ENCODE measurements around the gene PIK3R5. TPM values are rescaled to one million over a fixed set of nuclear protein-coding genes. Genes with fewer than 3 reads are reported as not detected.

PIK3R5 gene
- total and polyA plus RNA-seq, 2 donors (not counting 1 experiment from before 2014, with no cell fraction given) = 63.1 to 70.0 TPM

DNA sequence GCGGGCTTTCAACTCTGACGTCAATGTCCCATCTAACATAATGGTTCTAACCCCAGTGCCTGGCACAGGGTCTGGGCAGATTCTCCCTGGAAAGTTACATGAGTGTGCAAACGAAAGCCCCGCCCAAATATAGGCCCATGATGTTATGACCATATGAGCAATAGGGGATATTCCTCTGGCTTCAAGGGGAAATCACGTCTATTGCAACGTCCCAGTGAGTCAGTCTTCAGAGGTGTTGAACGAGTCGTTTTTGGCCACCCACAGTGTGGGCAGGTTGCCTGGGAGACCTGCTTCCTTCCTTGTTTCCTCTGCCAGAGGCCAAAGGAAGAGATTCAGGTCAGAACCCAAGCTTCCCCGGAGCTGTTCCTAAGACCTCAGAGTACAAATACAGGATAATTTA lies 30.3 kb downstream of the PIK3R5 start:
- intact Hi-C loops (cut with micrococcal nuclease) = loop anchor here (10.0 kb wide), 1 partner anchor 50 kb away; no protein-coding TSS in a partner anchor
- Histone ChIP-seq H3K79me2 (ENCODE audit: control insufficient read depth, insufficient read depth, low read length) (peaks cover 79% of the 10 kb centered on the region), H3K27ac (ENCODE audit: low read length in 2 of 2) (peak overlapping the region in 1 of 2 donors; percentile 18), H3K27me3 (replicated peaks in 1 of 4; ENCODE audit: control extremely low read depth in 1 of 4, control insufficient read depth in 3 of 4, insufficient read depth in 4 of 4, low read length in 3 of 4) (no peaks in the 10 kb centered on the region), H2AFZ (ENCODE audit: insufficient read depth, low read depth, low read length, poor library complexity, severe bottlenecking) (no peak overlapping the region), H3K9ac (ENCODE audit: low read length) (no peak overlapping the region), H3K9me3 (ENCODE audit: control extremely low read depth in 1 of 3, control insufficient read depth in 2 of 3, insufficient read depth in 1 of 3, low read length in 2 of 3) (peaks cover 3 to 7% (median 7%) of the 10 kb centered on the region in 3 donors), H4K20me1 (ENCODE audit: control insufficient read depth, insufficient read depth, low read length, poor library complexity, severe bottlenecking) (peaks cover 41% of the 10 kb centered on the region), H3K4me3 (ENCODE audit: control extremely low read depth in 1 of 5, extremely low read depth in 1 of 5, insufficient read depth in 1 of 5, low read depth in 2 of 5, low read length in 4 of 5) (no peak overlapping the region), H3K4me2 (replicated peaks; ENCODE audit: low read depth, low read length, poor library complexity, severe bottlenecking) (no peak overlapping the region), H3K36me3 (replicated peaks in 1 of 2; ENCODE audit: control extremely low read depth in 1 of 2, control insufficient read depth in 1 of 2, extremely low read depth in 1 of 2, insufficient read depth in 2 of 2, low read length in 1 of 2) (peaks cover 10 to 18% of the 10 kb centered on the region in 2 experiments), H3K4me1 (ENCODE audit: control insufficient read depth in 2 of 2, insufficient read depth in 2 of 2, low read length in 2 of 2) (peaks cover 14 to 26% of the 10 kb centered on the region in 2 donors)
- WGBS (ENCODE audit: insufficient coverage) = 42% methylated on average over 7 of the region's 9 CpGs
- peaks cover 47% of the 10 kb centered on the region for H3K4me1 Mint-ChIP-seq
- ATAC-seq (ENCODE audit: low read depth) (peak; percentile 41), DNase-seq (peak; percentile 32)
- no peak overlapping the region for H3K4me3 Mint-ChIP-seq
- peak overlapping the region; percentile 21 for H3K27ac Mint-ChIP-seq
- H3K9me3 Mint-ChIP-seq (ENCODE audit: insufficient read depth) = peaks cover 11% of the 10 kb centered on the region
- ChIA-PET POLR2A (no interaction called here), CTCF (interaction anchor here (0.7 kb wide), 1 partner anchor 571 kb away, joined by 3 read pairs; no protein-coding TSS in a partner anchor)
- TF ChIP-seq, protein P1, sequence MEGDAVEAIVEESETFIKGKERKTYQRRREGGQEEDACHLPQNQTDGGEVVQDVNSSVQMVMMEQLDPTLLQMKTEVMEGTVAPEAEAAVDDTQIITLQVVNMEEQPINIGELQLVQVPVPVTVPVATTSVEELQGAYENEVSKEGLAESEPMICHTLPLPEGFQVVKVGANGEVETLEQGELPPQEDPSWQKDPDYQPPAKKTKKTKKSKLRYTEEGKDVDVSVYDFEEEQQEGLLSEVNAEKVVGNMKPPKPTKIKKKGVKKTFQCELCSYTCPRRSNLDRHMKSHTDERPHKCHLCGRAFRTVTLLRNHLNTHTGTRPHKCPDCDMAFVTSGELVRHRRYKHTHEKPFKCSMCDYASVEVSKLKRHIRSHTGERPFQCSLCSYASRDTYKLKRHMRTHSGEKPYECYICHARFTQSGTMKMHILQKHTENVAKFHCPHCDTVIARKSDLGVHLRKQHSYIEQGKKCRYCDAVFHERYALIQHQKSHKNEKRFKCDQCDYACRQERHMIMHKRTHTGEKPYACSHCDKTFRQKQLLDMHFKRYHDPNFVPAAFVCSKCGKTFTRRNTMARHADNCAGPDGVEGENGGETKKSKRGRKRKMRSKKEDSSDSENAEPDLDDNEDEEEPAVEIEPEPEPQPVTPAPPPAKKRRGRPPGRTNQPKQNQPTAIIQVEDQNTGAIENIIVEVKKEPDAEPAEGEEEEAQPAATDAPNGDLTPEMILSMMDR (IDR thresholded peaks at IDR 0.05) = no peak
- TF ChIP-seq EZH2 (IDR thresholded peaks at IDR 0.05; ENCODE audit: borderline replicate concordance, insufficient read depth, low read depth, low read length, poor library complexity, severe bottlenecking) = no peak
- no peaks in the 10 kb centered on the region for H3K27me3 Mint-ChIP-seq

DNA sequence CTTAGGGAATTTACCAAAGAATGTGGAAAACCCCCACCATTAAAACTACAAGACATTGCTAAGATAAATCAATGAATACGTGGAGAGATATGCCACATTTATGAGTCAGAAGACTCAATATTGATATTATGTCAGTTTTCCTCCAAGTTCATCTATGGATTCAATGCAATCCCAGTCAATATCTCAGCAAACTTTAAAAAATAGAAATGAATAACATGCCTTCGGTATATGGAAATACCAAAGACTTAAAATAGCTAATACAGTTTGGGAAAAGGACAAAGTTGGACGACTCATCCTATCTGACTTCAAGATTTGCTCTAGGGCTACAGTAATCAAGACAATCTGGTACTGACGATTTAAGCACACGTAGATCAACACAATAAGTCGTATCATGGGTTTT lies 31.2 kb downstream of the PIK3R5 start:
- peaks cover 7 to 17% of the 10 kb centered on the region in 2 donors for H3K4me1 ChIP-seq (ENCODE audit: control insufficient read depth in 2 of 2, insufficient read depth in 2 of 2, low read length in 2 of 2)
- H3K27ac Mint-ChIP-seq = no peak overlapping the region
- H3K9me3 ChIP-seq (ENCODE audit: control extremely low read depth in 1 of 3, control insufficient read depth in 2 of 3, insufficient read depth in 1 of 3, low read length in 2 of 3) = peaks cover 3 to 16% (median 7%) of the 10 kb centered on the region in 3 donors
- TF ChIP-seq, protein P1 (IDR thresholded peaks at IDR 0.05) = no peak
- TF ChIP-seq EZH2 (IDR thresholded peaks at IDR 0.05; ENCODE audit: borderline replicate concordance, insufficient read depth, low read depth, low read length, poor library complexity, severe bottlenecking) = no peak
- no peak overlapping the region for H2AFZ ChIP-seq (ENCODE audit: insufficient read depth, low read depth, low read length, poor library complexity, severe bottlenecking)
- H3K27me3 ChIP-seq (replicated peaks in 1 of 4; ENCODE audit: control extremely low read depth in 1 of 4, control insufficient read depth in 3 of 4, insufficient read depth in 4 of 4, low read length in 3 of 4) = no peaks in the 10 kb centered on the region
- ChIA-PET POLR2A (no interaction called here), CTCF (no interaction called here)
- peaks cover 40% of the 10 kb centered on the region for H3K4me1 Mint-ChIP-seq
- no peak overlapping the region for H3K4me3 ChIP-seq (ENCODE audit: control extremely low read depth in 1 of 5, extremely low read depth in 1 of 5, insufficient read depth in 1 of 5, low read depth in 2 of 5, low read length in 4 of 5)
- H3K4me3 Mint-ChIP-seq = no peak overlapping the region
- peaks cover 17% of the 10 kb centered on the region for H3K9me3 Mint-ChIP-seq (ENCODE audit: insufficient read depth)
- intact Hi-C loops (cut with micrococcal nuclease) = loop anchor here (10.0 kb wide), 1 partner anchor 50 kb away; no protein-coding TSS in a partner anchor
- no peaks in the 10 kb centered on the region for H3K27me3 Mint-ChIP-seq
- DNase-seq = no peak
- H3K36me3 ChIP-seq (replicated peaks in 1 of 2; ENCODE audit: control extremely low read depth in 1 of 2, control insufficient read depth in 1 of 2, extremely low read depth in 1 of 2, insufficient read depth in 2 of 2, low read length in 1 of 2) = peaks cover 9 to 15% of the 10 kb centered on the region in 2 experiments
- H3K9ac ChIP-seq (ENCODE audit: low read length) = no peak overlapping the region
- WGBS (ENCODE audit: insufficient coverage) = 80% methylated on average over 1 of the region's 6 CpGs
- peaks cover 33% of the 10 kb centered on the region for H4K20me1 ChIP-seq (ENCODE audit: control insufficient read depth, insufficient read depth, low read length, poor library complexity, severe bottlenecking)
- H3K27ac ChIP-seq (ENCODE audit: low read length in 2 of 2) = no peak overlapping the region
- no peak overlapping the region for H3K4me2 ChIP-seq (replicated peaks; ENCODE audit: low read depth, low read length, poor library complexity, severe bottlenecking)
- H3K79me2 ChIP-seq (ENCODE audit: control insufficient read depth, insufficient read depth, low read length) = peaks cover 79% of the 10 kb centered on the region
- ATAC-seq (ENCODE audit: low read depth) = no peak

Measured in B cell (primary cell).